ENCODE measurements around the gene CFAP61.

DNA sequence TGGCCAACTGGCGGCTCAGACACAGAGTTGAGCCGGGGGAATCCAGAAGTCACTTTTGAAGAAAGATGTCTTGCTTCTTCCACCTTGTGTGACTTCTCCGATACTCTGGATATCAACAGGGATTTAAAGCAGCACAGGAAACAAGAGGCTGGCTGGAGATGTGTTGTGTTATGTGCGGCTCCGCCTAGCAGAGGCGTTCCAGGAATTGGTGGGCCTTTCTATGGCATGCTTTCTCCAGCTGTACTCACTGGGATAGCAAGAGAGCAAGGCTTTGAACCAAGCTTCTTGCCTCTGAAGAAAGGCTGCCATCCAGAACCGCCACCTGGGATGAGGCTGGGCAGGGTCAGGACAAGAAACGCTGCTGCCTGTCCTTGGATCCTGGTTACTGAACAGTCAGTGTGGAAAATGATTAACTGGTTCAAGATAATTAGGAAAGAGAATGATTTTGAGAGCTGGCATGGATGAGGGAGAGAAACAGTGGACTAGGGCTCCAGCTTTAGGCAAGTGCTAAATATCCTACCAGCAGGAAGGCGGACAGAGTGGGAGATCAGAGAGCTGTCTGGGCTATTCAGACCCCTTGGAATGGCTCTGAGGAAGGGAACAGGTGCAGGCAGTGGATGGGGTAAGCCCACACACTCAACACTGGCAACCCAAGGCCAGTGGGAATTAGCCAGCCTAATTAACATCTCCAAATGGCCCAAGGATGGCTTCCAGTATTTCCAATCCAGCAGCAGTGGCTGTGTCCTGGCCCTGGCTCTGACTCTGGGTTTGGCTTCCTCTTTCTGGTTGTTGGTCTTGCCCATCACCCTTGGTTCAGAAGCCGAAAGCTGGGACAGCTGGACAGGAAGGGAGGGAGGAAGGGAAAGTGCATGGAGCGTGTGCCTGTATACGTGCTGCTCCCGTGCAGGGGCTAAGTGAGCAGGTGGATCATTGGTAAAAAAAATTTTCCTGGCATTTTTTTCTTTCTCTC, 347.5 kb downstream of the CFAP61 start:
- TF ChIP-seq, protein P1, sequence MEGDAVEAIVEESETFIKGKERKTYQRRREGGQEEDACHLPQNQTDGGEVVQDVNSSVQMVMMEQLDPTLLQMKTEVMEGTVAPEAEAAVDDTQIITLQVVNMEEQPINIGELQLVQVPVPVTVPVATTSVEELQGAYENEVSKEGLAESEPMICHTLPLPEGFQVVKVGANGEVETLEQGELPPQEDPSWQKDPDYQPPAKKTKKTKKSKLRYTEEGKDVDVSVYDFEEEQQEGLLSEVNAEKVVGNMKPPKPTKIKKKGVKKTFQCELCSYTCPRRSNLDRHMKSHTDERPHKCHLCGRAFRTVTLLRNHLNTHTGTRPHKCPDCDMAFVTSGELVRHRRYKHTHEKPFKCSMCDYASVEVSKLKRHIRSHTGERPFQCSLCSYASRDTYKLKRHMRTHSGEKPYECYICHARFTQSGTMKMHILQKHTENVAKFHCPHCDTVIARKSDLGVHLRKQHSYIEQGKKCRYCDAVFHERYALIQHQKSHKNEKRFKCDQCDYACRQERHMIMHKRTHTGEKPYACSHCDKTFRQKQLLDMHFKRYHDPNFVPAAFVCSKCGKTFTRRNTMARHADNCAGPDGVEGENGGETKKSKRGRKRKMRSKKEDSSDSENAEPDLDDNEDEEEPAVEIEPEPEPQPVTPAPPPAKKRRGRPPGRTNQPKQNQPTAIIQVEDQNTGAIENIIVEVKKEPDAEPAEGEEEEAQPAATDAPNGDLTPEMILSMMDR (IDR thresholded peaks at IDR 0.05) = no peak
- TF ChIP-seq POLR2A (IDR thresholded peaks at IDR 0.05) = no peak
- no peak for TF ChIP-seq EP300 (IDR thresholded peaks at IDR 0.05)

Data from suprapubic skin (tissue), 3 donors.